Sigmoid colon (tissue), 7 donors: ENCODE measurements around the gene CCDC177. TPM values are rescaled to one million over a fixed set of nuclear protein-coding genes. Genes with fewer than 3 reads are reported as not detected.

Experiments used
- DNase-seq: peaks from one replicate; pipeline ENCODE4 v3.0.0-alpha.2; 2019
- H3K27ac ChIP-seq, 4 donors: fragments of 200-600 bp; sonication (generic); one replicate each; pipeline ENCODE4 v1.5.1; 2016 to 2019; ENCODE audit warnings: mild to moderate bottlenecking in 1 of 4
- H3K27me3 ChIP-seq, 3 donors: fragments of 200-600 bp; sonication (generic); one replicate each; pipeline ENCODE4 v1.5.1; 2019; ENCODE audit warnings: mild to moderate bottlenecking in 1 of 3
- H3K36me3 ChIP-seq, 4 donors: fragments of 200-600 bp; sonication (generic); one replicate each; pipeline ENCODE4 v1.5.1; 2016 to 2019
- H3K4me1 ChIP-seq, 4 donors: fragments of 200-600 bp; sonication (generic); one replicate each; pipeline ENCODE4 v1.5.1; 2017 to 2019
- H3K4me3 ChIP-seq, 4 donors: fragments of 200-600 bp; sonication (generic); one replicate each; pipeline ENCODE4 v1.5.1; 2017 to 2019; ENCODE audit warnings: mild to moderate bottlenecking in 2 of 4, moderate library complexity in 1 of 4
- H3K9me3 ChIP-seq, 4 donors: fragments of 200-600 bp in 3 of 4; sonication (generic) in 3 of 4; one replicate each; pipeline versions ENCODE4 v1.5.1 to v1.6.1; 2013 to 2019
- CTCF ChIP-seq, 4 experiments: fragments of 450-650 bp in 3 of 4; fragments of 200-600 bp in 1 of 4; IDR thresholded peaks; one replicate each; pipeline ENCODE4 v1.5.1; 2016 to 2019; ENCODE audit warnings: antibody characterized with exemption in 4 of 4, mild to moderate bottlenecking in 3 of 4, moderate library complexity in 2 of 4
- EP300 ChIP-seq, 4 donors: sonication (generic); formaldehyde crosslinking; IDR thresholded peaks; one replicate each; pipeline ENCODE4 v1.6.1; 2017; ENCODE audit warnings: antibody characterized with exemption in 4 of 4
- POLR2A ChIP-seq, 2 donors: fragments of 450-650 bp; IDR thresholded peaks; one replicate each; pipeline ENCODE4 v1.6.1; 2016; ENCODE audit warnings: antibody characterized with exemption in 2 of 2, mild to moderate bottlenecking in 2 of 2, moderate library complexity in 2 of 2
- POLR2AphosphoS5 ChIP-seq, 4 donors: sonication (generic); formaldehyde crosslinking; IDR thresholded peaks; one replicate each; pipeline ENCODE4 v1.6.1; 2017; ENCODE audit warnings: antibody characterized with exemption in 4 of 4
- WGBS, 2 donors: extraction: QIAGEN DNeasy Blood & Tissue Kit; methylation state at CpG; one replicate each; pipeline ENCODE4 v1.1.7; 2013; 5-methylcytosine and 5-hydroxymethylcytosine counted together
- intact Hi-C: fragments of 100-400 bp; cut with DNase I; formaldehyde crosslinking; loops from one replicate; pipeline ENCODE4 v1.15.1; 2023
- polyA plus RNA-seq, 3 donors: library from polyadenylated mRNA; stranded (reverse); fragments of 200-250 nt; gene quantifications; one replicate each; pipeline ENCODE4 v1.2.3, GENCODE V29; 2013
- total RNA-seq, 4 donors: library from RNA; depleted of rRNA; stranded (reverse); fragments of >200 nt; gene quantifications; one replicate each; pipeline ENCODE4 v1.1.0, GENCODE V29; 2016
- donor health status: healthy with polysubstance abuse.
- donor health status: Bipolar disorder and iron deficiency.
- donor health status: healthy.

CCDC177 gene
- total and polyA plus RNA-seq, 7 donors = not detected

- 5 to 17% methylated on average over 2 of the region's 2 CpGs for WGBS, 2 donors
- Histone ChIP-seq H3K36me3 (no peaks in the 10 kb centered on the region), H3K27me3 (no peaks in the 10 kb centered on the region), H3K4me1 (peaks cover 0 to 82% (median 78%) of the 10 kb centered on the region in 4 donors), H3K27ac (peak overlapping the region; percentile 97 to 100 (median 98)), H3K4me3 (peak overlapping the region in 1 of 4 donors; percentile 88), H3K9me3 (no peaks in the 10 kb centered on the region)
- no peak for DNase-seq
- intact Hi-C loops = no loop called here
- TF ChIP-seq POLR2AphosphoS5 (IDR thresholded peaks at IDR 0.05) (peak in 1 of 4 donors; percentile 36), POLR2A (IDR thresholded peaks at IDR 0.05) (no peak)
Observed at GRCh38 chr14:69614592-69614991, 39.9 kb upstream of the CCDC177 start.

- peak overlapping the region in 2 of 4 donors; percentile 85 to 88 for H3K4me3 ChIP-seq
Observed at GRCh38 chr14:69613312-69614073, 38.8 kb upstream of the CCDC177 start.

GRCh38 chr14:69612783-69613130 lies 38.1 kb upstream of the CCDC177 start:
- no peaks in the 10 kb centered on the region for H3K9me3 ChIP-seq
- H3K36me3 ChIP-seq = no peaks in the 10 kb centered on the region
- peak overlapping the region; percentile 82 to 88 (median 86) for H3K4me3 ChIP-seq
- TF ChIP-seq CTCF (IDR thresholded peaks at IDR 0.05) (no peak), POLR2AphosphoS5 (IDR thresholded peaks at IDR 0.05) (no peak)
- H3K27ac ChIP-seq = peak overlapping the region; percentile 97 to 100 (median 98)
- 5 to 9% methylated on average over 2 of the region's 2 CpGs for WGBS, 2 donors
- DNase-seq = no peak
- H3K4me1 ChIP-seq = peaks cover 0 to 64% (median 61%) of the 10 kb centered on the region in 4 donors
- no peaks in the 10 kb centered on the region for H3K27me3 ChIP-seq
- intact Hi-C loops = no loop called here

More at GRCh38 chr14:69613312-69614073, 38.8 kb upstream of the CCDC177 start:
- no peaks in the 10 kb centered on the region for H3K9me3 ChIP-seq
- 36 to 55% methylated on average over 4 of the region's 4 CpGs for WGBS, 2 donors
- H3K27ac ChIP-seq = peak overlapping the region; percentile 97 to 100 (median 98)
- DNase-seq = no peak
- intact Hi-C loops = no loop called here
- TF ChIP-seq POLR2AphosphoS5 (IDR thresholded peaks at IDR 0.05) (no peak), CTCF (IDR thresholded peaks at IDR 0.05) (no peak), EP300 (IDR thresholded peaks at IDR 0.05) (no peak), POLR2A (IDR thresholded peaks at IDR 0.05) (no peak)
- H3K4me1 ChIP-seq = peaks cover 0 to 71% (median 67%) of the 10 kb centered on the region in 4 donors
- H3K36me3 ChIP-seq = no peaks in the 10 kb centered on the region
- no peaks in the 10 kb centered on the region for H3K27me3 ChIP-seq

- Histone ChIP-seq H3K27ac (peak overlapping the region; percentile 97 to 100 (median 98)), H3K27me3 (no peaks in the 10 kb centered on the region), H3K36me3 (no peaks in the 10 kb centered on the region), H3K4me3 (peak overlapping the region; percentile 82 to 88 (median 86)), H3K9me3 (no peaks in the 10 kb centered on the region), H3K4me1 (peaks cover 0 to 58% (median 55%) of the 10 kb centered on the region in 4 donors)
- intact Hi-C loops = no loop called here
- no peak for DNase-seq
- 1% methylated on average over 47 of the region's 47 CpGs for WGBS, 2 donors
- TF ChIP-seq CTCF (IDR thresholded peaks at IDR 0.05) (no peak), POLR2A (IDR thresholded peaks at IDR 0.05) (no peak), EP300 (IDR thresholded peaks at IDR 0.05) (no peak), POLR2AphosphoS5 (IDR thresholded peaks at IDR 0.05) (peak in 2 of 4 donors; percentile 2 to 6)
Observed at GRCh38 chr14:69612014-69612782, 37.5 kb upstream of the CCDC177 start.
